HG02610 (cell line): Measurements from ENCODE around the gene GALNT6.
A peak's percentile ranks its signal among the peaks of the same experiment; 100 is the strongest.

Experiments
- ATAC-seq: cut with Tn5 transposase; IDR thresholded peaks from one replicate; pipeline ENCODE4 v1.9.1; 2021; ENCODE audit warnings: mild to moderate bottlenecking, moderate library complexity; ENCODE audit not compliant: unreplicated experiment

GALNT6 gene

GRCh38 chr12:51405801-51406207, 14.6 kb upstream of the GALNT6 start:
- ATAC-seq = no peak

- no peak for ATAC-seq
These were observed 13.4 kb upstream of the GALNT6 start for GRCh38 chr12:51404627-51405026.

GRCh38 chr12:51403681-51404136, 12.5 kb upstream of the GALNT6 start:
- no peak for ATAC-seq

GRCh38 chr12:51403159-51403558, 12.0 kb upstream of the GALNT6 start:
- no peak for ATAC-seq

- no peak for ATAC-seq
These were observed 10.7 kb upstream of the GALNT6 start for GRCh38 chr12:51401900-51402299.

- ATAC-seq = no peak
These were observed 10.3 kb upstream of the GALNT6 start for GRCh38 chr12:51401486-51401885.

GRCh38 chr12:51401020-51401419, 9.8 kb upstream of the GALNT6 start:
- no peak for ATAC-seq

GRCh38 chr12:51399891-51400290, 8.7 kb upstream of the GALNT6 start:
- no peak for ATAC-seq

- no peak for ATAC-seq
These were observed 6.5 kb upstream of the GALNT6 start for GRCh38 chr12:51397670-51398069.

- peak; percentile 50 for ATAC-seq
These were observed 4.4 kb upstream of the GALNT6 start for GRCh38 chr12:51395283-51396230.

- ATAC-seq = no peak
These were observed 2.7 kb upstream of the GALNT6 start for GRCh38 chr12:51393676-51394545.

GRCh38 chr12:51392556-51393237, 1.5 kb upstream of the GALNT6 start:
- peak; percentile 36 for ATAC-seq

- no peak for ATAC-seq
These were observed 319 bp downstream of the GALNT6 start for GRCh38 chr12:51390891-51391282.

GRCh38 chr12:51390457-51390856, 749 bp downstream of the GALNT6 start:
- no peak for ATAC-seq

- no peak for ATAC-seq
These were observed 1.8 kb downstream of the GALNT6 start for GRCh38 chr12:51389302-51389999.

- ATAC-seq = no peak
These were observed 2.4 kb downstream of the GALNT6 start for GRCh38 chr12:51388846-51389245.

GRCh38 chr12:51388069-51388799, 3.0 kb downstream of the GALNT6 start:
- no peak for ATAC-seq

- ATAC-seq = no peak
These were observed 4.9 kb downstream of the GALNT6 start for GRCh38 chr12:51386351-51386750.

- ATAC-seq = no peak
These were observed 7.8 kb downstream of the GALNT6 start for GRCh38 chr12:51383269-51383905.
